Measurements from ENCODE around the gene DGCR8. TPM values are rescaled to one million over a fixed set of nuclear protein-coding genes. Genes with fewer than 3 reads are reported as not detected.

Gene DGCR8
- total RNA-seq, 4 donors from 2014 or later, result 16.9 to 27.6 (median 25.5) TPM

GRCh38 chr22:20095521-20095920 is 15.5 kb downstream of the DGCR8 start:
- Histone ChIP-seq H3K9me3 (no peaks in the 10 kb centered on the region), H3K36me3 (peaks cover 0 to 100% of the 10 kb centered on the region in 2 donors), H3K27ac (no peak overlapping the region), H3K27me3 (no peaks in the 10 kb centered on the region), H3K4me3 (no peak overlapping the region), H3K4me1 (no peaks in the 10 kb centered on the region)
- ATAC-seq, result no peak
- TF ChIP-seq, protein P1, sequence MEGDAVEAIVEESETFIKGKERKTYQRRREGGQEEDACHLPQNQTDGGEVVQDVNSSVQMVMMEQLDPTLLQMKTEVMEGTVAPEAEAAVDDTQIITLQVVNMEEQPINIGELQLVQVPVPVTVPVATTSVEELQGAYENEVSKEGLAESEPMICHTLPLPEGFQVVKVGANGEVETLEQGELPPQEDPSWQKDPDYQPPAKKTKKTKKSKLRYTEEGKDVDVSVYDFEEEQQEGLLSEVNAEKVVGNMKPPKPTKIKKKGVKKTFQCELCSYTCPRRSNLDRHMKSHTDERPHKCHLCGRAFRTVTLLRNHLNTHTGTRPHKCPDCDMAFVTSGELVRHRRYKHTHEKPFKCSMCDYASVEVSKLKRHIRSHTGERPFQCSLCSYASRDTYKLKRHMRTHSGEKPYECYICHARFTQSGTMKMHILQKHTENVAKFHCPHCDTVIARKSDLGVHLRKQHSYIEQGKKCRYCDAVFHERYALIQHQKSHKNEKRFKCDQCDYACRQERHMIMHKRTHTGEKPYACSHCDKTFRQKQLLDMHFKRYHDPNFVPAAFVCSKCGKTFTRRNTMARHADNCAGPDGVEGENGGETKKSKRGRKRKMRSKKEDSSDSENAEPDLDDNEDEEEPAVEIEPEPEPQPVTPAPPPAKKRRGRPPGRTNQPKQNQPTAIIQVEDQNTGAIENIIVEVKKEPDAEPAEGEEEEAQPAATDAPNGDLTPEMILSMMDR (IDR thresholded peaks at IDR 0.05), result no peak
- TF ChIP-seq POLR2A (IDR thresholded peaks at IDR 0.05) (no peak), POLR2AphosphoS5 (IDR thresholded peaks at IDR 0.05) (no peak), EP300 (IDR thresholded peaks at IDR 0.05) (no peak)
- 85 to 91% methylated on average over 4 of the region's 4 CpGs for WGBS, 2 donors (ENCODE audit: low coverage in 1 of 2)

GRCh38 chr22:20096574-20097420 is 16.8 kb downstream of the DGCR8 start:
- ATAC-seq, result no peak
- WGBS, 2 donors (ENCODE audit: low coverage in 1 of 2), result 90 to 100% methylated on average over 2 of the region's 2 CpGs
- Histone ChIP-seq H3K27ac (no peak overlapping the region), H3K4me3 (no peak overlapping the region), H3K36me3 (peaks cover 0 to 100% of the 10 kb centered on the region in 2 donors), H3K27me3 (no peaks in the 10 kb centered on the region), H3K4me1 (no peaks in the 10 kb centered on the region), H3K9me3 (no peaks in the 10 kb centered on the region)
- no peak for TF ChIP-seq POLR2AphosphoS5 (IDR thresholded peaks at IDR 0.05)
- TF ChIP-seq, protein P1 (IDR thresholded peaks at IDR 0.05), result no peak
- no peak for TF ChIP-seq POLR2A (IDR thresholded peaks at IDR 0.05)
- no peak for TF ChIP-seq EP300 (IDR thresholded peaks at IDR 0.05)

DNA sequence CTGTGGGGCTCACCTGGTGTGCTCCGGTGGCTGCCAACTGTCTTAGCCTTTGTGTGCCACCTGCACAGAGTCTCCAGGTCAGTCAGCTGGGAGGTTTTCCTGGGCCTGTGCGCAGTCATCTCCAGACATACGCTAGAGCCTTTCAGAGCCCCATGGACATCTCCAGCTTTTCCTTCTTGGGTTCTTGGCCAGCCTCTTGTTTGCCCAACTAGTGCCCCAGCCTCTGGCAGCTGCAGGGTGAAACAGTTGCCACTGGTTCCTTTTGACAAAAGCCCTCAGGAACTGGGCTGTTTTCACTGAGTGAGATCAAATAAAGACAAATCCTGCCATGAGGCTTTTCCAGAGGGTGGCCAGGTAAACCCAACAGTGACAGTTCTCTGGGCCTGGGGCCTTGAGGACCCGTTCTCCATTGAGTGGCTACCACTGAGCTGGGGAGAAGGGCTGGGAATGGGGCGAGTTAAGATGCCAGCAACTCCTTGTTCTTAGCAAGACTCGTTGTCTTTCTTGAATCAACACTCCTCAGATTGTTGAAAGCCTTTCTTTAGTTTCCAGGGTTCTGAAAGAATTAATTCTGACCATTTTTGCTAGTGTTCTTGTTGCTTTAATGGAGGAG is 19.2 kb downstream of the DGCR8 start:
- WGBS, 2 donors (ENCODE audit: low coverage in 1 of 2), result 90 to 100% methylated on average over 1 to 6 of the region's 6 CpGs
- Histone ChIP-seq H3K4me3 (no peak overlapping the region), H3K27me3 (no peaks in the 10 kb centered on the region), H3K27ac (no peak overlapping the region), H3K4me1 (no peaks in the 10 kb centered on the region), H3K9me3 (no peaks in the 10 kb centered on the region), H3K36me3 (peaks cover 0 to 98% of the 10 kb centered on the region in 2 donors)
- TF ChIP-seq POLR2A (IDR thresholded peaks at IDR 0.05), result no peak
- TF ChIP-seq POLR2AphosphoS5 (IDR thresholded peaks at IDR 0.05), result no peak
- TF ChIP-seq, protein P1 (IDR thresholded peaks at IDR 0.05), result no peak
- TF ChIP-seq EP300 (IDR thresholded peaks at IDR 0.05), result no peak
- no peak for ATAC-seq

DNA sequence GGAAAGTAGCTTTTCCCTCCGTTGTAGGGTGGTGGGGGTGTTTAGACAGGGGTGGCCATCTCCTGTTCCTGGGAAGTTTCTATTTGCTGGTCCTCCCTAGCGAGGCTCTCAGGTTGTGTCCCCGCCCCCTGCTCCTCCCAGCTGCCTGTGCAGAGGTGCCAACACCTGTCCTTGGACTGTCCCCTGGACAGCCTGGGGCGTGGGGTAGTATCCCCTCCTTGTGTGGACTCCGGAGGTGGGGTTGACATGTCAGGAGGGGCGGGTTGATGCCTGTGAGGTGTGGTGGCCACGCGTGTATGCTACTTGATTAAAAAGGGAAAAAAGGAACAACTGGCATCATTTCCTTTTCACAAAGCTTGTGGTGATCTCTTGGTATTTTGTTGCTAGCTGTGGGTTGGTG is 21.6 kb downstream of the DGCR8 start:
- Histone ChIP-seq H3K27ac (no peak overlapping the region), H3K36me3 (peaks cover 0 to 98% of the 10 kb centered on the region in 2 donors), H3K27me3 (no peaks in the 10 kb centered on the region), H3K4me1 (no peaks in the 10 kb centered on the region), H3K9me3 (no peaks in the 10 kb centered on the region), H3K4me3 (no peak overlapping the region)
- TF ChIP-seq EP300 (IDR thresholded peaks at IDR 0.05) (no peak), POLR2AphosphoS5 (IDR thresholded peaks at IDR 0.05) (no peak), POLR2A (IDR thresholded peaks at IDR 0.05) (no peak)
- TF ChIP-seq, protein P1 (IDR thresholded peaks at IDR 0.05), result no peak
- ATAC-seq, result no peak
- 77 to 89% methylated on average over 5 to 6 of the region's 8 CpGs for WGBS, 2 donors (ENCODE audit: low coverage in 1 of 2)
